Measurements from ENCODE around the gene WASHC3.

Gene WASHC3

DNA sequence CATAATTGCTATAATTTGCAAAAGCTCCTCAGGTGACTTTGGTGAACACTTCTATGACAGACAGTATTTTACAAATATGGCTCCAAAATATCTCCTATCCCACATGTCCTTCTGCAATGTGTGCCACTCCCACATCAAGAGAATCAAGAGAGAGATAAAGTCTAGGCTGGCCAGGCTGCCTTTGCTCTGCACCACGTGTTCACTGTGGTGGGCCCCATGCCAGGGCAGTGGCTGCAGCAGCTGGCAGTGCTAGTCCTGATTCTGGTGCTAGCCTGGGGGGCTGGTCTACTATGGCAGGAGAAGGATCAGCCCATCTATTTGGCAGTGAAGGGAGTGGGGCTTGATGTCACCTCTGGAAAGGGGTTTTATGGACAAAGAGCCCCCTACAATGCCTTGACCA is 98.1 kb downstream of the WASHC3 start:
- Histone ChIP-seq H3K9me3 (ENCODE audit: control insufficient read depth, low read length) (peaks cover 5% of the 10 kb centered on the region), H3K27me3 (replicated peaks; ENCODE audit: control insufficient read depth, insufficient read depth, low read length) (no peaks in the 10 kb centered on the region), H3K4me1 (ENCODE audit: control insufficient read depth, insufficient read depth, low read length) (no peaks in the 10 kb centered on the region), H3K36me3 (ENCODE audit: control insufficient read depth, insufficient read depth, low read length, severe bottlenecking) (no peaks in the 10 kb centered on the region), H3K4me3 (ENCODE audit: low read length) (no peak overlapping the region), H3K9ac (ENCODE audit: low read length) (no peak overlapping the region)
- no peak for DNase-seq (ENCODE audit: low read depth)
